Natural killer cell (primary cell): ENCODE results near the gene CCDC91. TPM values are rescaled to one million over a fixed set of nuclear protein-coding genes. Genes with fewer than 3 reads are reported as not detected.

Experiments
- ATAC-seq, 3 donors: fragments of 150-1000 bp in 2 of 3; fragments of 200-7000 bp in 1 of 3; cut with Tn5 transposase; 1 replicate in 1 of 3; 2 replicates in 2 of 3; pipeline ENCODE4 v1.10.0; 2021; ENCODE audit warnings: mild to moderate bottlenecking in 2 of 3, moderate library complexity in 2 of 3
- DNase-seq, 2 donors: peaks; one replicate each; pipeline versions ENCODE4 v3.0.0 to v3.0.0-alpha.2; 2013 to 2021; ENCODE audit warnings: mixed read lengths in 1 of 2
- H3K27ac ChIP-seq: one replicate; pipeline ENCODE4 v1.5.1; 2013; ENCODE audit warnings: mild to moderate bottlenecking, low read length
- H3K27me3 ChIP-seq: one replicate; pipeline ENCODE4 v1.6.1; 2013; ENCODE audit warnings: low read length; ENCODE audit not compliant: control insufficient read depth, insufficient read depth
- H3K36me3 ChIP-seq: one replicate; pipeline ENCODE4 v1.6.1; 2013; ENCODE audit warnings: low read length; ENCODE audit not compliant: control insufficient read depth, insufficient read depth
- H3K4me1 ChIP-seq: one replicate; pipeline ENCODE4 v1.6.1; 2013; ENCODE audit warnings: low read length; ENCODE audit not compliant: control insufficient read depth, insufficient read depth
- H3K4me3 ChIP-seq: one replicate; pipeline ENCODE4 v1.5.1; 2013; ENCODE audit warnings: low read length
- H3K9me3 ChIP-seq: one replicate; pipeline ENCODE4 v1.6.1; 2013; ENCODE audit warnings: low read length; ENCODE audit not compliant: control insufficient read depth, insufficient read depth
- H3K27ac Mint-ChIP-seq, 2 donors: one replicate each; pipeline ENCODE4 v1.8.0; 2022; ENCODE audit warnings: mild to moderate bottlenecking in 2 of 2, mixed read lengths in 2 of 2, moderate library complexity in 1 of 2
- H3K27me3 Mint-ChIP-seq, 2 donors: one replicate each; pipeline ENCODE4 v1.8.0; 2022; ENCODE audit warnings: low read depth in 2 of 2, mixed read lengths in 2 of 2
- H3K36me3 Mint-ChIP-seq: one replicate; pipeline ENCODE4 v1.8.0; 2022; ENCODE audit warnings: mixed read lengths
- H3K4me1 Mint-ChIP-seq, 2 donors: one replicate each; pipeline ENCODE4 v1.8.0; 2022; ENCODE audit warnings: mixed read lengths in 2 of 2
- H3K4me3 Mint-ChIP-seq: one replicate; pipeline ENCODE4 v1.8.0; 2022; ENCODE audit warnings: mild to moderate bottlenecking, moderate library complexity, mixed read lengths
- H3K9me3 Mint-ChIP-seq, 2 donors: one replicate each; pipeline ENCODE4 v1.8.0; 2022; ENCODE audit warnings: mixed read lengths in 2 of 2
- WGBS: methylation state at CpG from one replicate; pipeline ENCODE4 v1.1.7; 2013; ENCODE audit warnings: missing lambda C conversion rate; ENCODE audit not compliant: insufficient coverage; 5-methylcytosine and 5-hydroxymethylcytosine counted together
- intact Hi-C: fragments of 100-400 bp; cut with micrococcal nuclease; formaldehyde crosslinking; loops from one replicate; pipeline ENCODE4 v1.14.2; 2022
- total RNA-seq, 4 donors: library from RNA; stranded (reverse); fragments of 120-200 nt in 1 of 4; gene quantifications; one replicate each; pipeline versions ENCODE4 v1.2.3 to v1.2.4, GENCODE V29; 2013 to 2022
- TF ChIP-seq, protein P1 (sequence below): fragments of 200-600 bp; IDR thresholded peaks from one replicate; pipeline ENCODE4 v1.8.0; 2022; ENCODE audit warnings: antibody characterized with exemption

Gene CCDC91
- total RNA-seq, 3 donors from 2014 or later (not counting 1 experiment from before 2014, with no cell fraction given) = 48.8 to 65.8 (median 60.2) TPM

DNA sequence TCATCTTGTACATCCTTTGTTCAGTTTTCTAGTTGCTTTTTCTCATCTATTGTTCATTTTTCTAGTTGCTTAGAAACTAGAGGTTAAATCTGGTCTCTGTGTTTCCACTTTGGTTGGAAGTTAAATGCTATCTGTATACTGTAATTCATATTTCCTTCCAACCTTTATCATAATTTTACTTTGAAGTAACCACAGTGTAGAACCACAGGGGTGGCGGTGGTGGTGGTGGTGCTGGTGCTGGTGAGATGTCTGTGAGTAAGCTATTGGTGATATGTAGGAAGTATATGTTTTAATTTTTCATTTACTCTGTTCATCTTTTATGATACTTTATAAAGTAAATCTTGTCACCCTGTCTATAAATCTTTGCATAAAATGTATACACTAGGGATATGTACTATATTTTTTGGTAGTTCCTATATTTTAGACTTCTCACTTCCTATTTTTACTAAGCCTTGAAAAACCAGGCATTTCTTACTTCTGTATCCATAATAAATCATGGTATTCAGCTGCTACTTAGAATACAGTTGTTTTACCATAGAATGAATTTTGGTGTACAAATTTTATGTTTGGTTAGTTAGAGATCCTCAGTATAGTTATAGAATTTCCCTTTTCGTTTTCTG is 31.9 kb downstream of the CCDC91 start:
- ATAC-seq (peak; percentile 64 to 92 (median 70)), DNase-seq (peak; percentile 51 to 62)
- H3K9me3 ChIP-seq = no peaks in the 10 kb centered on the region
- peaks cover 10% of the 10 kb centered on the region for H3K4me1 ChIP-seq
- no peaks in the 10 kb centered on the region for H3K27me3 ChIP-seq
- TF ChIP-seq, protein P1, sequence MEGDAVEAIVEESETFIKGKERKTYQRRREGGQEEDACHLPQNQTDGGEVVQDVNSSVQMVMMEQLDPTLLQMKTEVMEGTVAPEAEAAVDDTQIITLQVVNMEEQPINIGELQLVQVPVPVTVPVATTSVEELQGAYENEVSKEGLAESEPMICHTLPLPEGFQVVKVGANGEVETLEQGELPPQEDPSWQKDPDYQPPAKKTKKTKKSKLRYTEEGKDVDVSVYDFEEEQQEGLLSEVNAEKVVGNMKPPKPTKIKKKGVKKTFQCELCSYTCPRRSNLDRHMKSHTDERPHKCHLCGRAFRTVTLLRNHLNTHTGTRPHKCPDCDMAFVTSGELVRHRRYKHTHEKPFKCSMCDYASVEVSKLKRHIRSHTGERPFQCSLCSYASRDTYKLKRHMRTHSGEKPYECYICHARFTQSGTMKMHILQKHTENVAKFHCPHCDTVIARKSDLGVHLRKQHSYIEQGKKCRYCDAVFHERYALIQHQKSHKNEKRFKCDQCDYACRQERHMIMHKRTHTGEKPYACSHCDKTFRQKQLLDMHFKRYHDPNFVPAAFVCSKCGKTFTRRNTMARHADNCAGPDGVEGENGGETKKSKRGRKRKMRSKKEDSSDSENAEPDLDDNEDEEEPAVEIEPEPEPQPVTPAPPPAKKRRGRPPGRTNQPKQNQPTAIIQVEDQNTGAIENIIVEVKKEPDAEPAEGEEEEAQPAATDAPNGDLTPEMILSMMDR = no peak
- Mint-ChIP-seq H3K4me3 (peak overlapping the region; percentile 59), H3K27ac (peak overlapping the region; percentile 55 to 73), H3K4me1 (peaks cover 48 to 62% of the 10 kb centered on the region in 2 donors), H3K36me3 (peaks cover 11% of the 10 kb centered on the region), H3K27me3 (no peaks in the 10 kb centered on the region), H3K9me3 (no peaks in the 10 kb centered on the region)
- intact Hi-C loops = loop anchor here (2.0 kb wide), 1 partner anchor 31 kb away; the partner anchor contains the start of gene CCDC91
- 90% methylated on average over 1 of the region's 2 CpGs for WGBS
- no peaks in the 10 kb centered on the region for H3K36me3 ChIP-seq
- no peak overlapping the region for H3K27ac ChIP-seq
- H3K4me3 ChIP-seq = no peak overlapping the region

GRCh38 chr12:28223025-28223554 is 32.8 kb downstream of the CCDC91 start:
- no peaks in the 10 kb centered on the region for H3K36me3 ChIP-seq
- Mint-ChIP-seq H3K4me1 (peaks cover 39 to 59% of the 10 kb centered on the region in 2 donors), H3K27ac (peak overlapping the region; percentile 19 to 43), H3K9me3 (no peaks in the 10 kb centered on the region), H3K4me3 (peak overlapping the region; percentile 68), H3K27me3 (no peaks in the 10 kb centered on the region), H3K36me3 (peaks cover 11% of the 10 kb centered on the region)
- peak in 1 of 2 donors; percentile 47 for DNase-seq
- intact Hi-C loops = loop anchor here (2.0 kb wide), 1 partner anchor 32 kb away; the partner anchor contains the start of gene CCDC91
- peak in 2 of 3 donors; percentile 34 to 54 for ATAC-seq
- H3K27ac ChIP-seq = no peak overlapping the region
- H3K4me1 ChIP-seq = peaks cover 10% of the 10 kb centered on the region
- no peaks in the 10 kb centered on the region for H3K9me3 ChIP-seq
- TF ChIP-seq, protein P1 = no peak
- no peaks in the 10 kb centered on the region for H3K27me3 ChIP-seq
- 26% methylated on average over 1 of the region's 3 CpGs for WGBS
- H3K4me3 ChIP-seq = no peak overlapping the region

DNA sequence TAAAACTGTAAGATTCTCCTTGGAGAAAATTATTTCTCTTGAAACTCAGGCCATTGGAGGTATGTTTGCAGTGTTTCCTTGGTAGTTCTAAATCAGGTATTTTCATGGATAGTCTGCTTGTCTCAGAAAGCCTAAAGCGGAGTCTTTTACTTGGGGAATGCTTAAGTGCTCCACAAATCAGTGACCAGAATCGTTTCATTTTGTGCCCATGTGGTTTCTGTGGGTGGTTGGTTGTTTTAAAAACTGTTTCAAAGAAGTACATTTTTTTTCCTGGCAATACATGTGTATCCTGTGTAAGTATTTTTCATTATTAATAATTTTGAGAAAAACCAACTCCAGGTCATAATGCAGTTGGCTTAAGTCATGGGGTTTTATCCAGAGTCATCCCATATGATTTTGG is 33.6 kb downstream of the CCDC91 start:
- DNase-seq = peak in 1 of 2 donors; percentile 17
- intact Hi-C loops = loop anchor here (2.0 kb wide), 1 partner anchor 33 kb away; the partner anchor contains the start of gene CCDC91
- WGBS = 21% methylated on average over 2 of the region's 2 CpGs
- Mint-ChIP-seq H3K9me3 (no peaks in the 10 kb centered on the region), H3K4me3 (peak overlapping the region; percentile 68), H3K27me3 (no peaks in the 10 kb centered on the region), H3K27ac (peak overlapping the region in 1 of 2 donors; percentile 43), H3K4me1 (peaks cover 38 to 59% of the 10 kb centered on the region in 2 donors), H3K36me3 (peaks cover 11% of the 10 kb centered on the region)
- Histone ChIP-seq H3K9me3 (no peaks in the 10 kb centered on the region), H3K4me3 (no peak overlapping the region), H3K36me3 (no peaks in the 10 kb centered on the region), H3K4me1 (peaks cover 10% of the 10 kb centered on the region), H3K27me3 (no peaks in the 10 kb centered on the region), H3K27ac (no peak overlapping the region)
- no peak for ATAC-seq
- TF ChIP-seq, protein P1 = no peak
